Naive thymus-derived CD8-positive, alpha-beta T cell (primary cell): ENCODE results near the gene SDHAF1. TPM values are rescaled to one million over a fixed set of nuclear protein-coding genes. Genes with fewer than 3 reads are reported as not detected.
A peak's percentile ranks its signal among the peaks of the same experiment; 100 is the strongest.
"Not testable (repeated sequence)": the region's sequence is repeated elsewhere in the genome, so short reads cannot be mapped to it uniquely, and the experiment has no call there.

Source experiments
- ATAC-seq, 2 donors: fragments of 150-1000 bp; cut with Tn5 transposase in 1 of 2; sonication (Bioruptor Pico), chemical (Tn5 transposase) in 1 of 2; 1 replicate in 1 of 2; 2 replicates in 1 of 2; pipeline ENCODE4 v1.10.0; 2021; ENCODE audit warnings: mild to moderate bottlenecking in 2 of 2, moderate library complexity in 2 of 2
- POLR2A ChIA-PET: fragments of 350-600 bp; sonication (Branson Sonifier 250); formaldehyde crosslinking; loops from one replicate; lab custom pipeline; 2021; ENCODE audit warnings: antibody characterized with exemption; lab: Charles Lee
- DNase-seq, 10 donors: peaks; one replicate each; pipeline versions ENCODE4 v3.0.0 to v3.0.0-alpha.2; 2020 to 2022
- H3K27ac Mint-ChIP-seq, 10 donors: one replicate each; pipeline ENCODE4 v1.8.0; 2020 to 2022; ENCODE audit warnings: mild to moderate bottlenecking in 10 of 10, mixed read lengths in 10 of 10, moderate library complexity in 4 of 10, inconsistent platforms in 1 of 10
- H3K27me3 Mint-ChIP-seq, 5 donors: one replicate each; pipeline ENCODE4 v1.8.0; 2021 to 2022; ENCODE audit warnings: mixed read lengths in 5 of 5
- H3K36me3 Mint-ChIP-seq, 3 donors: one replicate each; pipeline ENCODE4 v1.8.0; 2020 to 2022; ENCODE audit warnings: mixed read lengths in 3 of 3, mild to moderate bottlenecking in 2 of 3, inconsistent platforms in 1 of 3
- H3K4me1 Mint-ChIP-seq, 4 donors: one replicate each; pipeline ENCODE4 v1.8.0; 2021 to 2022; ENCODE audit warnings: mixed read lengths in 4 of 4
- H3K4me3 Mint-ChIP-seq, 10 donors: one replicate each; pipeline ENCODE4 v1.8.0; 2020 to 2022; ENCODE audit warnings: mild to moderate bottlenecking in 10 of 10, mixed read lengths in 10 of 10, moderate library complexity in 6 of 10, inconsistent platforms in 1 of 10
- H3K9me3 Mint-ChIP-seq, 9 donors: one replicate each; pipeline ENCODE4 v1.8.0; 2020 to 2022; ENCODE audit warnings: mixed read lengths in 9 of 9, mild to moderate bottlenecking in 3 of 9, inconsistent platforms in 1 of 9, moderate library complexity in 1 of 9
- polyA plus RNA-seq, 3 donors: library from polyadenylated mRNA; unstranded; fragments of 300-500 nt; fragmentation: Illumina TruSeq; gene quantifications; one replicate each; pipeline ENCODE4 v1.2.3, GENCODE V29; 2021
- total RNA-seq, 8 experiments: library from RNA in 2 of 8; stranded (reverse) in 2 of 8; gene quantifications; one replicate each; pipeline ENCODE4 v1.2.3 and lab custom pipeline; 2021 to 2026

SDHAF1 gene
- total and polyA plus RNA-seq, 5 experiments from 2014 or later = 19.4 to 50.9 (median 31.9) TPM

- ATAC-seq (no peak), DNase-seq (no peak)
- POLR2A ChIA-PET = interaction anchor here (0.7 kb wide), 1 partner anchor 248 kb away, joined by 4 read pairs; the partner anchor contains the start of genes ZNF146 and ZNF565
- Mint-ChIP-seq H3K27me3 (peaks cover 0 to 6% (median 5%) of the 10 kb centered on the region in 5 donors), H3K9me3 (no peaks in the 10 kb centered on the region), H3K36me3 (no peaks in the 10 kb centered on the region), H3K4me1 (peaks cover 0 to 7% (median 5%) of the 10 kb centered on the region in 4 donors), H3K4me3 (no peak overlapping the region), H3K27ac (no peak overlapping the region)
Measured at GRCh38 chr19:35966771-35967170, 28.2 kb upstream of the SDHAF1 start.

GRCh38 chr19:35973487-35973886, 21.5 kb upstream of the SDHAF1 start:
- H3K9me3 Mint-ChIP-seq = no peaks in the 10 kb centered on the region
- H3K27me3 Mint-ChIP-seq = peaks cover 0 to 25% (median 9%) of the 10 kb centered on the region in 5 donors
- DNase-seq (no peak), ATAC-seq (no peak)
- POLR2A ChIA-PET = no interaction called here
- H3K27ac Mint-ChIP-seq = no peak overlapping the region
- no peak overlapping the region for H3K4me3 Mint-ChIP-seq
- peaks cover 0 to 7% (median 5%) of the 10 kb centered on the region in 4 donors for H3K4me1 Mint-ChIP-seq
- no peaks in the 10 kb centered on the region for H3K36me3 Mint-ChIP-seq

- H3K4me1 Mint-ChIP-seq = peaks cover 0 to 5% (median 0%) of the 10 kb centered on the region in 4 donors
- H3K27ac Mint-ChIP-seq = no peak overlapping the region
- no peaks in the 10 kb centered on the region for H3K36me3 Mint-ChIP-seq
- ATAC-seq = peak in 1 of 2 donors; percentile 33
- no peak overlapping the region for H3K4me3 Mint-ChIP-seq
- H3K9me3 Mint-ChIP-seq = no peaks in the 10 kb centered on the region
- peaks cover 6 to 37% (median 21%) of the 10 kb centered on the region in 5 donors for H3K27me3 Mint-ChIP-seq
- DNase-seq = peak in 2 of 10 donors; percentile 22 to 26
- POLR2A ChIA-PET = no interaction called here
Measured at GRCh38 chr19:35975608-35976214, 19.3 kb upstream of the SDHAF1 start.

GRCh38 chr19:35977446-35978222, 17.4 kb upstream of the SDHAF1 start:
- POLR2A ChIA-PET = interaction anchor here (0.5 kb wide), 1 partner anchor 13 kb away, joined by 3 read pairs; no protein-coding TSS in a partner anchor
- peak; percentile 62 to 69 for ATAC-seq
- no peaks in the 10 kb centered on the region for H3K9me3 Mint-ChIP-seq
- peak in 3 of 10 donors; percentile 15 to 69 (median 29) for DNase-seq
- H3K27me3 Mint-ChIP-seq = peaks cover 9 to 46% (median 34%) of the 10 kb centered on the region in 5 donors
- H3K27ac Mint-ChIP-seq = no peak overlapping the region
- no peak overlapping the region for H3K4me3 Mint-ChIP-seq
- peaks cover 0 to 3% (median 0%) of the 10 kb centered on the region in 4 donors for H3K4me1 Mint-ChIP-seq
- H3K36me3 Mint-ChIP-seq = no peaks in the 10 kb centered on the region

GRCh38 chr19:35978271-35978670, 16.7 kb upstream of the SDHAF1 start:
- ATAC-seq (no peak), DNase-seq (no peak)
- Mint-ChIP-seq H3K4me1 (peaks cover 0 to 3% (median 0%) of the 10 kb centered on the region in 4 donors), H3K27ac (no peak overlapping the region), H3K4me3 (no peak overlapping the region), H3K9me3 (no peaks in the 10 kb centered on the region), H3K36me3 (no peaks in the 10 kb centered on the region), H3K27me3 (peaks cover 9 to 49% (median 37%) of the 10 kb centered on the region in 5 donors)
- POLR2A ChIA-PET = no interaction called here

GRCh38 chr19:35978832-35979365, 16.1 kb upstream of the SDHAF1 start:
- DNase-seq (no peak), ATAC-seq (no peak)
- POLR2A ChIA-PET = no interaction called here
- no peaks in the 10 kb centered on the region for H3K9me3 Mint-ChIP-seq
- H3K27ac Mint-ChIP-seq = no peak overlapping the region
- peaks cover 9 to 55% (median 42%) of the 10 kb centered on the region in 5 donors for H3K27me3 Mint-ChIP-seq
- H3K4me1 Mint-ChIP-seq = peaks cover 0 to 3% (median 0%) of the 10 kb centered on the region in 4 donors
- H3K4me3 Mint-ChIP-seq = no peak overlapping the region
- no peaks in the 10 kb centered on the region for H3K36me3 Mint-ChIP-seq

- H3K4me1 Mint-ChIP-seq, ATAC-seq, H3K9me3 Mint-ChIP-seq, DNase-seq, H3K36me3 Mint-ChIP-seq: not testable (repeated sequence)
- H3K27me3 Mint-ChIP-seq = peaks cover 25 to 68% (median 58%) of the 10 kb centered on the region in 5 donors
- peak overlapping the region in 1 of 10 donors; percentile 35 for H3K4me3 Mint-ChIP-seq
- peak overlapping the region in 1 of 10 donors; percentile 57 for H3K27ac Mint-ChIP-seq
- POLR2A ChIA-PET = interaction anchor here (0.6 kb wide), 1 partner anchor 88 kb away, joined by 4 read pairs; no protein-coding TSS in a partner anchor
Measured at GRCh38 chr19:35980997-35981396, 14.0 kb upstream of the SDHAF1 start.

GRCh38 chr19:35983177-35983576, 11.8 kb upstream of the SDHAF1 start:
- POLR2A ChIA-PET = no interaction called here
- ATAC-seq = no peak
- peaks cover 0 to 2% (median 0%) of the 10 kb centered on the region in 3 donors for H3K36me3 Mint-ChIP-seq
- no peak overlapping the region for H3K4me3 Mint-ChIP-seq
- DNase-seq = no peak
- no peak overlapping the region for H3K27ac Mint-ChIP-seq
- H3K27me3 Mint-ChIP-seq = peaks cover 28 to 77% (median 67%) of the 10 kb centered on the region in 5 donors
- H3K4me1 Mint-ChIP-seq = peaks cover 5 to 7% (median 7%) of the 10 kb centered on the region in 4 donors
- peaks cover 0 to 2% (median 0%) of the 10 kb centered on the region in 9 donors for H3K9me3 Mint-ChIP-seq

- Mint-ChIP-seq H3K4me3 (peak overlapping the region in 6 of 10 donors; percentile 13 to 83 (median 56)), H3K4me1 (peaks cover 5 to 7% (median 7%) of the 10 kb centered on the region in 4 donors)
- no peak for ATAC-seq
Measured at GRCh38 chr19:35986111-35986510, 8.9 kb upstream of the SDHAF1 start.

GRCh38 chr19:35986664-35987570, 8.1 kb upstream of the SDHAF1 start:
- peaks cover 0 to 2% (median 0%) of the 10 kb centered on the region in 3 donors for H3K36me3 Mint-ChIP-seq
- H3K4me3 Mint-ChIP-seq = peak overlapping the region; percentile 60 to 86 (median 78)
- peak overlapping the region in 2 of 10 donors; percentile 15 to 20 for H3K27ac Mint-ChIP-seq
- peaks cover 5 to 7% (median 7%) of the 10 kb centered on the region in 4 donors for H3K4me1 Mint-ChIP-seq
- POLR2A ChIA-PET = interaction anchor here (0.6 to 0.8 kb wide), 3 partner anchors 845 to 1793 kb away, joined by 3 to 5 read pairs (median 3); partner anchors contain the start of gene ZNF573
- peaks cover 0 to 2% (median 0%) of the 10 kb centered on the region in 9 donors for H3K9me3 Mint-ChIP-seq
- H3K27me3 Mint-ChIP-seq = peaks cover 19 to 67% (median 48%) of the 10 kb centered on the region in 5 donors
- DNase-seq (no peak), ATAC-seq (peak; percentile 57 to 74)

More at GRCh38 chr19:35986111-35986510, 8.9 kb upstream of the SDHAF1 start:
- no peak for DNase-seq
- H3K36me3 Mint-ChIP-seq = peaks cover 0 to 2% (median 0%) of the 10 kb centered on the region in 3 donors
- peaks cover 19 to 69% (median 50%) of the 10 kb centered on the region in 5 donors for H3K27me3 Mint-ChIP-seq
- H3K27ac Mint-ChIP-seq = no peak overlapping the region
- peaks cover 0 to 2% (median 0%) of the 10 kb centered on the region in 9 donors for H3K9me3 Mint-ChIP-seq
- POLR2A ChIA-PET = no interaction called here

- ATAC-seq = no peak
- POLR2A ChIA-PET = interaction anchor here (0.6 to 0.7 kb wide), 2 partner anchors 845 to 1792 kb away, joined by 3 to 5 read pairs; partner anchors contain the start of gene ZNF573
- Mint-ChIP-seq H3K4me3 (peak overlapping the region in 6 of 10 donors; percentile 9 to 75 (median 55)), H3K36me3 (peaks cover 0 to 2% (median 0%) of the 10 kb centered on the region in 3 donors), H3K27ac (no peak overlapping the region), H3K27me3 (peaks cover 19 to 61% (median 42%) of the 10 kb centered on the region in 5 donors), H3K4me1 (peaks cover 5 to 7% (median 7%) of the 10 kb centered on the region in 4 donors), H3K9me3 (peaks cover 0 to 2% (median 0%) of the 10 kb centered on the region in 9 donors)
- no peak for DNase-seq
Measured at GRCh38 chr19:35987571-35987896, 7.5 kb upstream of the SDHAF1 start.
